Calu3 (cell line): Measurements from ENCODE around the gene ASB3. TPM values are rescaled to one million over a fixed set of nuclear protein-coding genes. Genes with fewer than 3 reads are reported as not detected.

Source experiments
- BruUV-seq: library from RNA; stranded (reverse); fragments of 400-500 nt; replicated peaks from 2 replicates; lab custom pipeline; 2021; lab: Mats Ljungman, UMichigan
- CTCF ChIA-PET: fragments of 300-600 bp; sonication (Branson Sonifier 250); formaldehyde crosslinking; loops from one replicate; lab custom pipeline; 2022; ENCODE audit warnings: antibody characterized with exemption; lab: Charles Lee
- DNase-seq: peaks from one replicate; pipeline ENCODE4 v3.0.0; 2022
- H3K27ac Mint-ChIP-seq: one replicate; pipeline ENCODE4 v1.8.0; 2022; ENCODE audit warnings: mixed read lengths; ENCODE audit not compliant: unreplicated experiment
- H3K27me3 Mint-ChIP-seq: one replicate; pipeline ENCODE4 v1.8.0; 2022; ENCODE audit warnings: mixed read lengths; ENCODE audit not compliant: unreplicated experiment
- H3K36me3 Mint-ChIP-seq: one replicate; pipeline ENCODE4 v1.8.0; 2022; ENCODE audit warnings: mild to moderate bottlenecking, moderate library complexity, mixed read lengths; ENCODE audit not compliant: insufficient read depth, unreplicated experiment
- H3K4me1 Mint-ChIP-seq: one replicate; pipeline ENCODE4 v1.8.0; 2022; ENCODE audit warnings: mild to moderate bottlenecking, low read depth, mixed read lengths; ENCODE audit not compliant: unreplicated experiment
- H3K4me3 Mint-ChIP-seq: one replicate; pipeline ENCODE4 v1.8.0; 2022; ENCODE audit warnings: mild to moderate bottlenecking, low read depth, moderate library complexity, mixed read lengths; ENCODE audit not compliant: unreplicated experiment
- H3K9me3 Mint-ChIP-seq: one replicate; pipeline ENCODE4 v1.8.0; 2022; ENCODE audit warnings: low read depth, mixed read lengths; ENCODE audit not compliant: unreplicated experiment
- intact Hi-C: fragments of 100-400 bp; cut with micrococcal nuclease; formaldehyde crosslinking; loops from one replicate; pipeline ENCODE4 v1.10.0; 2022; ENCODE audit not compliant: unreplicated experiment
- total RNA-seq: library from RNA; stranded (reverse); gene quantifications from 2 replicates; pipeline ENCODE4 v1.2.3, GENCODE V29; 2022
- TF ChIP-seq, protein P1 (sequence below): fragments of 200-600 bp; IDR thresholded peaks from one replicate; pipeline ENCODE4 v1.8.0; 2022; ENCODE audit warnings: antibody characterized with exemption; ENCODE audit not compliant: unreplicated experiment

Gene ASB3
- total RNA-seq, 1 experiment from 2014 or later = 15.8 TPM

DNA sequence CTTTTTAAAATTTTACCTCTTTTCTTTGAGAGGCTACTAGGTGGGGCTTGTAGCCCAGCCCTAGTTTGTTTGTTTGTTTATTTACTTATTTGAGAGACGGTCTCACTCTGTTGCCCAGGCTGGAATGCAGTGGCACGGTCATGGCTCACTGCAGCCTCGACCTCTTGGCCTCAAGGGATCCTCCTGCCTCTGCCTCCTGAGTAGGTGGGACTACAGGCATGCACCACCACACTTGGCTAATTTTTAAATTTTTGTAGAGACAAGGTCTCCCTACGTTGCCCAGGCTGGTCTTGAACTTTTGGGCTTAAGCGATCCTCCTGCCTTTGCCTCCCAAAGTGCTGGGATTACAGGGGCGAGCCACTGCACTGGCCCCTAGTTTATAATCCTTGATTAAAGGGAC, 35.1 kb upstream of the ASB3 start:
- intact Hi-C loops = no loop called here
- Mint-ChIP-seq H3K4me1 (no peaks in the 10 kb centered on the region), H3K36me3 (peaks cover 7% of the 10 kb centered on the region), H3K27me3 (no peaks in the 10 kb centered on the region), H3K9me3 (no peaks in the 10 kb centered on the region), H3K27ac (no peak overlapping the region), H3K4me3 (no peak overlapping the region)
- CTCF ChIA-PET = no interaction called here
- no TSS peak for BruUV-seq
- no peak for DNase-seq
- TF ChIP-seq, protein P1, sequence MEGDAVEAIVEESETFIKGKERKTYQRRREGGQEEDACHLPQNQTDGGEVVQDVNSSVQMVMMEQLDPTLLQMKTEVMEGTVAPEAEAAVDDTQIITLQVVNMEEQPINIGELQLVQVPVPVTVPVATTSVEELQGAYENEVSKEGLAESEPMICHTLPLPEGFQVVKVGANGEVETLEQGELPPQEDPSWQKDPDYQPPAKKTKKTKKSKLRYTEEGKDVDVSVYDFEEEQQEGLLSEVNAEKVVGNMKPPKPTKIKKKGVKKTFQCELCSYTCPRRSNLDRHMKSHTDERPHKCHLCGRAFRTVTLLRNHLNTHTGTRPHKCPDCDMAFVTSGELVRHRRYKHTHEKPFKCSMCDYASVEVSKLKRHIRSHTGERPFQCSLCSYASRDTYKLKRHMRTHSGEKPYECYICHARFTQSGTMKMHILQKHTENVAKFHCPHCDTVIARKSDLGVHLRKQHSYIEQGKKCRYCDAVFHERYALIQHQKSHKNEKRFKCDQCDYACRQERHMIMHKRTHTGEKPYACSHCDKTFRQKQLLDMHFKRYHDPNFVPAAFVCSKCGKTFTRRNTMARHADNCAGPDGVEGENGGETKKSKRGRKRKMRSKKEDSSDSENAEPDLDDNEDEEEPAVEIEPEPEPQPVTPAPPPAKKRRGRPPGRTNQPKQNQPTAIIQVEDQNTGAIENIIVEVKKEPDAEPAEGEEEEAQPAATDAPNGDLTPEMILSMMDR = no peak

DNA sequence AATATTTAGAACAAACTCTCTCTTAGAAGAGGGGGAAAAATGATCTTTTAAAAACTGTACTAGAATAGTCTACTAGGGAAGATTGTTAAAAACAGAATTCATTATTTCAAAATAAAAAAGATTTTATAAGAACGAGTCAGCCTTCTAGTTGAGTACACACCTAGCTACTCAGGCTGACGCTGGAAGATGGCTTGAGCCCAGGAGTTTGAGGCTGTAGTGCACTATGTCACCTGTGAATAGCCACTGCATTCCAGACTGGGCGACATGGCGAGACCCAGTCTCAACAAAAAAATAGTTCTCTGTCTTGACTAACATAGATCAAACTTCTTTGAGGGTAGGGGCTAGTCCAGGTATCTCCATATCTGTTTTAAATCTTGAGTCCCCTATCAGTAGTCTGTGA, 34.0 kb upstream of the ASB3 start:
- no peaks in the 10 kb centered on the region for H3K4me1 Mint-ChIP-seq
- no peak for DNase-seq

DNA sequence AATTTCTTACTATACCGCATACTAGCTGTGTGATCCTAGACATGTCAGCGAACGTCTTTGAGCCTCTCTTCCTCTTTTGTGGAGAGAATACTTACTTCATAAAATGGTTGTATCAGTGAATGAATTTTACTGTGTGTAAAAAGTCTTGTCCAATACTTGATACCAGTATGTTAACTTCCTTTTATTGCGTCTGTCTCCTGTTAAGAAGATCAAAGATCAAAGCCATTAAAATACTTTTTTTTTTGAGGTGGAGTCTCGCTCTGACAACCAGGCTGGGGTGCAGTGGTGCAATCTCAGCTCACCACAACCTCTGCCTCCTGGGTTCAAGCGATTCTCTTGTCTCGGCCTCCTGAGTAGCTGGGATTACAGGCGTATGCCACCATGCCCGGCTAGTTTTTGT, 33.3 kb upstream of the ASB3 start:
- H3K9me3 Mint-ChIP-seq = no peaks in the 10 kb centered on the region
- CTCF ChIA-PET = interaction anchor here (0.5 to 0.7 kb wide), 2 partner anchors 342 to 508 kb away, joined by 4 read pairs; no protein-coding TSS in a partner anchor
- no peaks in the 10 kb centered on the region for H3K4me1 Mint-ChIP-seq
- H3K4me3 Mint-ChIP-seq = no peak overlapping the region
- H3K27ac Mint-ChIP-seq = no peak overlapping the region
- peaks cover 18% of the 10 kb centered on the region for H3K36me3 Mint-ChIP-seq
- intact Hi-C loops = no loop called here
- H3K27me3 Mint-ChIP-seq = no peaks in the 10 kb centered on the region
- TF ChIP-seq, protein P1 = no peak
- DNase-seq = no peak
- BruUV-seq = no TSS peak

More for the DNA sequence above, 34.0 kb upstream of the ASB3 start:
- no TSS peak for BruUV-seq
- Mint-ChIP-seq H3K27ac (no peak overlapping the region), H3K9me3 (no peaks in the 10 kb centered on the region), H3K4me3 (no peak overlapping the region), H3K27me3 (no peaks in the 10 kb centered on the region), H3K36me3 (peaks cover 12% of the 10 kb centered on the region)
- intact Hi-C loops = no loop called here
- TF ChIP-seq, protein P1 = no peak
- CTCF ChIA-PET = interaction anchor here (0.5 to 0.7 kb wide), 2 partner anchors 31 to 509 kb away, joined by 3 to 4 read pairs; no protein-coding TSS in a partner anchor

DNA sequence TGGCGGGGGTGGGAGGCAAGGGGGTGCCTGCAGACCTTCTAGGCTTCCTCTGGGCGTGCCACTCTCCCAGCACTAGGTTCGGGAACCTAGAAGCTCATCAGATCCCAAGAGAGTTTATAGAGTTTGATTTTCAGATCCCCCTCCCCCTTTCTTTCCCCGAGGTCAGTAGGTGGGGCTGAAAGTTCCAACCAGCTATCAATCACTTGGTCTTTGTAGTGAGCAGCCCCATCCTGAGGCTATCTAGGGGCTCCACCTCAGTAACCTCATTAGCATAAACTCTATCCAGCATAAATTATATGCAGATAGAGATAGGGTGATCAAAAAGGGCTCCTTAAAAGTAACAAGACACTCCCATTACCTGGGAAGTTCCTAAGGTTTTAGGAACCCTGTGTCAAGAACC, 32.9 kb upstream of the ASB3 start:
- intact Hi-C loops = no loop called here
- H3K9me3 Mint-ChIP-seq = no peaks in the 10 kb centered on the region
- no peak overlapping the region for H3K4me3 Mint-ChIP-seq
- TF ChIP-seq, protein P1 = no peak
- CTCF ChIA-PET = interaction anchor here (0.6 to 0.7 kb wide), 2 partner anchors 52 to 342 kb away, joined by 4 read pairs; no protein-coding TSS in a partner anchor
- DNase-seq = no peak
- BruUV-seq = no TSS peak
- no peaks in the 10 kb centered on the region for H3K4me1 Mint-ChIP-seq
- H3K27ac Mint-ChIP-seq = no peak overlapping the region
- H3K36me3 Mint-ChIP-seq = peaks cover 20% of the 10 kb centered on the region
- H3K27me3 Mint-ChIP-seq = no peaks in the 10 kb centered on the region
